ENCODE measurements around the gene KIF6. TPM values are rescaled to one million over a fixed set of nuclear protein-coding genes. Genes with fewer than 3 reads are reported as not detected.

Gene KIF6
- total RNA-seq, 1 experiment from 2014 or later = not detected

DNA sequence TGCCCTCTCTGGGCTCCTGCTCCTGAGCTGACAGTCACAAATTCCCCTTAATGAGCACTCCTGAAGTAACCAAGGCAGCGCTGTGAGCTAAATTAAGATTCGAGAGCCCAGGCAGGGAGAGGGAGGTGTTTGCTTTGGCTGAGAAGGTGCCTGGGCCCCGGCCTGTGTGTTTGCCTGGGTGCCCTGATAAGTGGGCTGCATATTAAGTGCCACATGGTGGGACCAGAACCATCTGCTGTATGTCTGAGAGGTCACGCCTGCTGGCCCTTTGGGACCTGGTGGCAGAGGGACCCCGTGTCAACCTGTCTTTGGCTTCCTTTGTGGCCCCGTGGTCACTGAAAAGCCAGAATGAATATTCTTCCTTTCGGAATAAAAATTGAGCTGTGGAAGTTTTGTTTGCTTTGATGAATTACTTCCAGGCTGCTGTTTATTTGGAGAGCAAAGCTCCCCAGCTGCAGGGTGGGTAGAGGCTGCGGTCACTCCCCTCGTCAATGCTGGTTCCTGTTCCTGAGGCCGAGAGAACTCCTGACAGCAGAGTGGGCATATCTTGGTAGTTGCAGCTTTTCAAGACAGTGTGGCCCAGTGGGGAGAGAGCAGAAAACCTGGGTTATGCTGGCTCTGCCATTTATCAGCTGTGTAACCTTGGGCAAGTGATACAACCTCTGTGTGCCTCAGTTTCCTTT lies 385.2 kb downstream of the KIF6 start:
- TF ChIP-seq YY1 (IDR thresholded peaks at IDR 0.05; ENCODE audit: extremely low read depth, insufficient replicate concordance, low read depth, low read length) (no peak), ELF1 (IDR thresholded peaks at IDR 0.05; ENCODE audit: borderline replicate concordance, low read depth) (no peak), CEBPB (IDR thresholded peaks at IDR 0.05; ENCODE audit: low read depth) (no peak), EZH2 (IDR thresholded peaks at IDR 0.05) (no peak), FOSL1 (IDR thresholded peaks at IDR 0.05; ENCODE audit: low read depth) (no peak), ZNF274 (IDR thresholded peaks at IDR 0.05; ENCODE audit: low read depth, low read length) (no peak), POLR2AphosphoS5 (IDR thresholded peaks at IDR 0.05; ENCODE audit: low read depth, low read length) (no peak), POLR2A (IDR thresholded peaks at IDR 0.05; ENCODE audit: borderline replicate concordance, extremely low read depth, insufficient read depth, insufficient read length) (no peak), TCF7L2 (IDR thresholded peaks at IDR 0.05; ENCODE audit: borderline replicate concordance, extremely low read depth, insufficient read depth, insufficient read length) (no peak), RAD21 (IDR thresholded peaks at IDR 0.05; ENCODE audit: low read depth) (no peak), CBX3 (IDR thresholded peaks at IDR 0.05; ENCODE audit: low read depth) (no peak), ZFX (IDR thresholded peaks at IDR 0.05) (no peak)
- TF ChIP-seq, protein P1, sequence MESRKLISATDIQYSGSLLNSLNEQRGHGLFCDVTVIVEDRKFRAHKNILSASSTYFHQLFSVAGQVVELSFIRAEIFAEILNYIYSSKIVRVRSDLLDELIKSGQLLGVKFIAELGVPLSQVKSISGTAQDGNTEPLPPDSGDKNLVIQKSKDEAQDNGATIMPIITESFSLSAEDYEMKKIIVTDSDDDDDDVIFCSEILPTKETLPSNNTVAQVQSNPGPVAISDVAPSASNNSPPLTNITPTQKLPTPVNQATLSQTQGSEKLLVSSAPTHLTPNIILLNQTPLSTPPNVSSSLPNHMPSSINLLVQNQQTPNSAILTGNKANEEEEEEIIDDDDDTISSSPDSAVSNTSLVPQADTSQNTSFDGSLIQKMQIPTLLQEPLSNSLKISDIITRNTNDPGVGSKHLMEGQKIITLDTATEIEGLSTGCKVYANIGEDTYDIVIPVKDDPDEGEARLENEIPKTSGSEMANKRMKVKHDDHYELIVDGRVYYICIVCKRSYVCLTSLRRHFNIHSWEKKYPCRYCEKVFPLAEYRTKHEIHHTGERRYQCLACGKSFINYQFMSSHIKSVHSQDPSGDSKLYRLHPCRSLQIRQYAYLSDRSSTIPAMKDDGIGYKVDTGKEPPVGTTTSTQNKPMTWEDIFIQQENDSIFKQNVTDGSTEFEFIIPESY (IDR thresholded peaks at IDR 0.05; ENCODE audit: extremely low read depth, insufficient replicate concordance, low read length) = no peak
- TF ChIP-seq, protein P2, sequence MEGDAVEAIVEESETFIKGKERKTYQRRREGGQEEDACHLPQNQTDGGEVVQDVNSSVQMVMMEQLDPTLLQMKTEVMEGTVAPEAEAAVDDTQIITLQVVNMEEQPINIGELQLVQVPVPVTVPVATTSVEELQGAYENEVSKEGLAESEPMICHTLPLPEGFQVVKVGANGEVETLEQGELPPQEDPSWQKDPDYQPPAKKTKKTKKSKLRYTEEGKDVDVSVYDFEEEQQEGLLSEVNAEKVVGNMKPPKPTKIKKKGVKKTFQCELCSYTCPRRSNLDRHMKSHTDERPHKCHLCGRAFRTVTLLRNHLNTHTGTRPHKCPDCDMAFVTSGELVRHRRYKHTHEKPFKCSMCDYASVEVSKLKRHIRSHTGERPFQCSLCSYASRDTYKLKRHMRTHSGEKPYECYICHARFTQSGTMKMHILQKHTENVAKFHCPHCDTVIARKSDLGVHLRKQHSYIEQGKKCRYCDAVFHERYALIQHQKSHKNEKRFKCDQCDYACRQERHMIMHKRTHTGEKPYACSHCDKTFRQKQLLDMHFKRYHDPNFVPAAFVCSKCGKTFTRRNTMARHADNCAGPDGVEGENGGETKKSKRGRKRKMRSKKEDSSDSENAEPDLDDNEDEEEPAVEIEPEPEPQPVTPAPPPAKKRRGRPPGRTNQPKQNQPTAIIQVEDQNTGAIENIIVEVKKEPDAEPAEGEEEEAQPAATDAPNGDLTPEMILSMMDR (IDR thresholded peaks at IDR 0.05 in 2 of 3, conservative IDR thresholded peaks at IDR 0.05 in 1 of 3; ENCODE audit: borderline replicate concordance in 1 of 3, insufficient read depth in 1 of 3, low read depth in 2 of 3, low read length in 2 of 3) = no peak
- H3K79me2 ChIP-seq (ENCODE audit: insufficient read depth, low read length) = no peaks in the 10 kb centered on the region
- H3K27me3 ChIP-seq (ENCODE audit: insufficient read depth, low read length) = peaks cover 45% of the 10 kb centered on the region
- no peaks in the 10 kb centered on the region for H4K20me1 ChIP-seq (ENCODE audit: insufficient read depth)
- H2AFZ ChIP-seq (ENCODE audit: low read depth, low read length, poor library complexity, severe bottlenecking) = no peak overlapping the region
- H3K4me2 ChIP-seq (ENCODE audit: low read length) = no peak overlapping the region
- no peak for ATAC-seq
- BruUV-seq (replicated peaks) = no TSS peak
- no peaks in the 10 kb centered on the region for H3K9me3 ChIP-seq (ENCODE audit: control insufficient read depth in 1 of 2, insufficient read depth in 1 of 2, low read depth in 1 of 2, low read length in 2 of 2)
- no peak for DNase-seq (ENCODE audit: low read depth, low spot score)
- intact Hi-C loops (cut with micrococcal nuclease) = loop anchor here (10.0 kb wide), 1 partner anchor 1505 kb away; no protein-coding TSS in a partner anchor
- H3K9ac ChIP-seq (ENCODE audit: low read length) = no peak overlapping the region
- no peaks in the 10 kb centered on the region for H3K36me3 ChIP-seq (ENCODE audit: control insufficient read depth in 1 of 2, insufficient read depth in 2 of 2, low read length in 2 of 2)
- no peaks in the 10 kb centered on the region for H3K9me2 ChIP-seq (ENCODE audit: insufficient read depth)
- ChIA-PET RAD21 (ENCODE audit: low non-redundant PET in 1 of 2, low total read pairs in 2 of 2, uncharacterized antibody in 2 of 2, unreplicated experiment in 2 of 2) (no interaction called here), CTCF (no interaction called here), POLR2A (no interaction called here)
- no peaks in the 10 kb centered on the region for H3K4me1 ChIP-seq (ENCODE audit: control insufficient read depth in 1 of 2, insufficient read depth in 2 of 2, low read length in 2 of 2)
- H3K4me3 ChIP-seq (replicated peaks in 1 of 2; ENCODE audit: low read depth in 1 of 2, low read length in 2 of 2) = no peak overlapping the region
- no peak overlapping the region for H3K27ac ChIP-seq (ENCODE audit: low read depth, low read length)
